Measurements from ENCODE around the gene GALNT2. TPM values are rescaled to one million over a fixed set of nuclear protein-coding genes. Genes with fewer than 3 reads are reported as not detected.

Gene GALNT2
- total and polyA plus RNA-seq, 9 of the 15 experiments (the other 6 are each of a cell fraction or from before 2014, with no cell fraction given) = 1.6 to 106 (median 51.9) TPM

- TF ChIP-seq CUX1 (CRISPR knock-in tag; IDR thresholded peaks at IDR 0.05) = 0 out of 2 replicates have a peak, but pooled peaks have one; percentile 26
- TF ChIP-seq UBTF (IDR thresholded peaks at IDR 0.05; ENCODE audit: borderline replicate concordance in 1 of 2, low read depth in 2 of 2, low read length in 2 of 2) = peak; percentile 12 to 69; a peak in 1 of 4 replicates
- TF ChIP-seq TOE1 (IDR thresholded peaks at IDR 0.05; ENCODE audit: borderline replicate concordance) = peak; percentile 30; the same call in 1 of the 2 replicates
- TF ChIP-seq TOE1 (CRISPR knock-in tag; IDR thresholded peaks at IDR 0.05; ENCODE audit: borderline replicate concordance, low read depth) = no peak
- no peak; the same call in 1 of the 2 replicates for TF ChIP-seq TGIF2 (CRISPR knock-in tag; IDR thresholded peaks at IDR 0.05)
- peak; percentile 50; the same call in 1 of the 2 replicates for TF ChIP-seq GATAD2A (IDR thresholded peaks at IDR 0.05)
- peak; percentile 47 for TF ChIP-seq CBFA2T3 (IDR thresholded peaks at IDR 0.05)
- peak; percentile 49 to 84; a peak in 3 of 4 replicates for TF ChIP-seq NONO (IDR thresholded peaks at IDR 0.05; ENCODE audit: low read depth in 2 of 2, low read length in 1 of 2)
- no peak for TF ChIP-seq NFXL1 (CRISPR knock-in tag; IDR thresholded peaks at IDR 0.05)
Observed at GRCh38 chr1:230066466-230067404, at the start of gene GALNT2 (continued).

Measured in K562 (cell line).